ENCODE data around the gene C1QL3. TPM values are rescaled to one million over a fixed set of nuclear protein-coding genes. Genes with fewer than 3 reads are reported as not detected.

Gene C1QL3
- total RNA-seq, 2 donors from 2014 or later, result 0.20 TPM; not detected in 1

- H3K9me3 ChIP-seq (ENCODE audit: control insufficient read depth, low read length), result no peaks in the 10 kb centered on the region
- Mint-ChIP-seq H3K4me1 (no peaks in the 10 kb centered on the region), H3K9me3 (no peaks in the 10 kb centered on the region), H3K27ac (no peak overlapping the region), H3K36me3 (ENCODE audit: low read depth) (no peaks in the 10 kb centered on the region), H3K27me3 (ENCODE audit: insufficient read depth) (peaks cover 18% of the 10 kb centered on the region), H3K4me3 (no peak overlapping the region)
- no peaks in the 10 kb centered on the region for H3K36me3 ChIP-seq (ENCODE audit: control insufficient read depth, insufficient read depth, low read length)
- no peak overlapping the region for H3K27ac ChIP-seq (ENCODE audit: low read depth, low read length)
- no peak overlapping the region for H3K4me3 ChIP-seq (ENCODE audit: low read length)
- DNase-seq, result no peak
- H3K9ac ChIP-seq (ENCODE audit: extremely low read depth, low read length, poor library complexity, severe bottlenecking), result no peak overlapping the region
- 95 to 100% methylated on average over 1 to 3 of the region's 4 CpGs for WGBS, 2 experiments (ENCODE audit: insufficient coverage in 1 of 2, insufficient read length in 1 of 2)
- H3K4me1 ChIP-seq (ENCODE audit: control insufficient read depth, insufficient read depth, low read length), result no peaks in the 10 kb centered on the region
- TF ChIP-seq, protein P1, sequence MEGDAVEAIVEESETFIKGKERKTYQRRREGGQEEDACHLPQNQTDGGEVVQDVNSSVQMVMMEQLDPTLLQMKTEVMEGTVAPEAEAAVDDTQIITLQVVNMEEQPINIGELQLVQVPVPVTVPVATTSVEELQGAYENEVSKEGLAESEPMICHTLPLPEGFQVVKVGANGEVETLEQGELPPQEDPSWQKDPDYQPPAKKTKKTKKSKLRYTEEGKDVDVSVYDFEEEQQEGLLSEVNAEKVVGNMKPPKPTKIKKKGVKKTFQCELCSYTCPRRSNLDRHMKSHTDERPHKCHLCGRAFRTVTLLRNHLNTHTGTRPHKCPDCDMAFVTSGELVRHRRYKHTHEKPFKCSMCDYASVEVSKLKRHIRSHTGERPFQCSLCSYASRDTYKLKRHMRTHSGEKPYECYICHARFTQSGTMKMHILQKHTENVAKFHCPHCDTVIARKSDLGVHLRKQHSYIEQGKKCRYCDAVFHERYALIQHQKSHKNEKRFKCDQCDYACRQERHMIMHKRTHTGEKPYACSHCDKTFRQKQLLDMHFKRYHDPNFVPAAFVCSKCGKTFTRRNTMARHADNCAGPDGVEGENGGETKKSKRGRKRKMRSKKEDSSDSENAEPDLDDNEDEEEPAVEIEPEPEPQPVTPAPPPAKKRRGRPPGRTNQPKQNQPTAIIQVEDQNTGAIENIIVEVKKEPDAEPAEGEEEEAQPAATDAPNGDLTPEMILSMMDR (conservative IDR thresholded peaks at IDR 0.05), result no peak
- H3K27me3 ChIP-seq (ENCODE audit: control insufficient read depth, insufficient read depth, low read length, poor library complexity, severe bottlenecking), result no peaks in the 10 kb centered on the region
Observed at GRCh38 chr10:16547973-16548372, 26.3 kb upstream of the C1QL3 start.

GRCh38 chr10:16545116-16545736 is 23.5 kb upstream of the C1QL3 start:
- TF ChIP-seq, protein P1 (conservative IDR thresholded peaks at IDR 0.05), result peak; percentile 86
- 54 to 92% methylated on average over 2 to 7 of the region's 7 CpGs for WGBS, 2 experiments (ENCODE audit: insufficient coverage in 1 of 2, insufficient read length in 1 of 2)

GRCh38 chr10:16544591-16544990 is 22.9 kb upstream of the C1QL3 start:
- no peak overlapping the region for H3K4me3 Mint-ChIP-seq
- no peaks in the 10 kb centered on the region for H3K36me3 ChIP-seq (ENCODE audit: control insufficient read depth, insufficient read depth, low read length)
- H3K4me1 ChIP-seq (ENCODE audit: control insufficient read depth, insufficient read depth, low read length), result no peaks in the 10 kb centered on the region
- no peaks in the 10 kb centered on the region for H3K36me3 Mint-ChIP-seq (ENCODE audit: low read depth)
- no peak overlapping the region for H3K27ac ChIP-seq (ENCODE audit: low read depth, low read length)
- no peak overlapping the region for H3K27ac Mint-ChIP-seq
- no peaks in the 10 kb centered on the region for H3K9me3 ChIP-seq (ENCODE audit: control insufficient read depth, low read length)
- TF ChIP-seq, protein P1 (conservative IDR thresholded peaks at IDR 0.05), result no peak
- peaks cover 15% of the 10 kb centered on the region for H3K27me3 Mint-ChIP-seq (ENCODE audit: insufficient read depth)
- no peaks in the 10 kb centered on the region for H3K4me1 Mint-ChIP-seq
- no peak overlapping the region for H3K4me3 ChIP-seq (ENCODE audit: low read length)
- H3K27me3 ChIP-seq (ENCODE audit: control insufficient read depth, insufficient read depth, low read length, poor library complexity, severe bottlenecking), result peaks cover 9% of the 10 kb centered on the region
- no peak for DNase-seq
- H3K9me3 Mint-ChIP-seq, result no peaks in the 10 kb centered on the region
- H3K9ac ChIP-seq (ENCODE audit: extremely low read depth, low read length, poor library complexity, severe bottlenecking), result no peak overlapping the region
- WGBS, 2 experiments (ENCODE audit: insufficient coverage in 1 of 2, insufficient read length in 1 of 2), result 77% methylated on average over 3 of the region's 4 CpGs; no CpG with 5 or more reads in 1 of the 2 experiments

More at GRCh38 chr10:16545116-16545736, 23.5 kb upstream of the C1QL3 start:
- Histone ChIP-seq H3K9ac (ENCODE audit: extremely low read depth, low read length, poor library complexity, severe bottlenecking) (no peak overlapping the region), H3K27ac (ENCODE audit: low read depth, low read length) (no peak overlapping the region), H3K4me1 (ENCODE audit: control insufficient read depth, insufficient read depth, low read length) (no peaks in the 10 kb centered on the region), H3K4me3 (ENCODE audit: low read length) (no peak overlapping the region), H3K9me3 (ENCODE audit: control insufficient read depth, low read length) (no peaks in the 10 kb centered on the region), H3K27me3 (ENCODE audit: control insufficient read depth, insufficient read depth, low read length, poor library complexity, severe bottlenecking) (peaks cover 3% of the 10 kb centered on the region), H3K36me3 (ENCODE audit: control insufficient read depth, insufficient read depth, low read length) (no peaks in the 10 kb centered on the region)
- Mint-ChIP-seq H3K36me3 (ENCODE audit: low read depth) (no peaks in the 10 kb centered on the region), H3K27me3 (ENCODE audit: insufficient read depth) (peaks cover 18% of the 10 kb centered on the region), H3K4me3 (no peak overlapping the region), H3K4me1 (no peaks in the 10 kb centered on the region), H3K9me3 (no peaks in the 10 kb centered on the region), H3K27ac (no peak overlapping the region)
- peak; percentile 57 for DNase-seq

All from endodermal cell (in vitro differentiated cells).